GM23338 (cell line): Measurements from ENCODE around the gene ZNF334. TPM values are rescaled to one million over a fixed set of nuclear protein-coding genes. Genes with fewer than 3 reads are reported as not detected.

Source experiments
- ATAC-seq: fragments of 200-7000 bp; cut with Tn5 transposase; 3 replicates; pipeline ENCODE4 v1.9.1; 2020
- DNase-seq: peaks from one replicate; pipeline ENCODE4 v3.0.0-alpha.2; 2015; ENCODE audit warnings: low spot score
- H2AFZ ChIP-seq: fragments of 200-600 bp; sonication (generic); 2 replicates; pipeline ENCODE4 v1.8.0; 2016; ENCODE audit warnings: antibody characterized with exemption, mild to moderate bottlenecking, moderate library complexity
- H3F3A ChIP-seq: fragments of 200-600 bp; sonication (generic); replicated peaks from 2 replicates; pipeline ENCODE4 v1.8.0; 2017; ENCODE audit warnings: antibody characterized with exemption, mixed run types, low read depth
- H3K27ac ChIP-seq: fragments of 200-600 bp; sonication (generic); 2 replicates; pipeline ENCODE4 v1.6.1; 2016; ENCODE audit warnings: low read depth
- H3K27me3 ChIP-seq: fragments of 200-600 bp; sonication (generic); 2 replicates; pipeline ENCODE4 v1.8.0; 2016; ENCODE audit warnings: mild to moderate bottlenecking, mixed run types, moderate library complexity; ENCODE audit not compliant: insufficient read depth
- H3K36me3 ChIP-seq: fragments of 200-600 bp; sonication (generic); 2 replicates; pipeline ENCODE4 v1.8.0; 2016; ENCODE audit warnings: mild to moderate bottlenecking; ENCODE audit not compliant: insufficient read depth
- H3K4me1 ChIP-seq: fragments of 200-600 bp; sonication (generic); 2 replicates; pipeline ENCODE4 v1.8.0; 2016; ENCODE audit warnings: mild to moderate bottlenecking, moderate library complexity; ENCODE audit not compliant: insufficient read depth
- H3K4me2 ChIP-seq: fragments of 200-600 bp; sonication (generic); 2 replicates; pipeline ENCODE4 v1.7.1; 2017; ENCODE audit warnings: mixed run types
- H3K4me3 ChIP-seq: fragments of 200-600 bp; sonication (generic); 2 replicates; pipeline ENCODE4 v1.6.1; 2016; ENCODE audit warnings: mixed run types
- H3K79me2 ChIP-seq: fragments of 200-600 bp; sonication (generic); replicated peaks from 2 replicates; pipeline ENCODE4 v1.8.0; 2017; ENCODE audit warnings: mild to moderate bottlenecking; ENCODE audit not compliant: insufficient read depth
- H3K9me2 ChIP-seq: fragments of 200-600 bp; sonication (generic); 2 replicates; pipeline ENCODE4 v1.8.0; 2017; ENCODE audit not compliant: insufficient read depth
- H4K20me1 ChIP-seq: fragments of 200-600 bp; sonication (generic); replicated peaks from 2 replicates; pipeline ENCODE4 v1.8.0; 2017; ENCODE audit warnings: mild to moderate bottlenecking; ENCODE audit not compliant: insufficient read depth
- H3K27ac Mint-ChIP-seq: 2 replicates; pipeline ENCODE4 v1.8.0; 2020; ENCODE audit warnings: inconsistent platforms, mild to moderate bottlenecking, moderate library complexity, mixed read lengths
- H3K27me3 Mint-ChIP-seq: 3 replicates; pipeline ENCODE4 v1.8.0; 2022; ENCODE audit warnings: low read depth, mild to moderate bottlenecking, moderate library complexity, mixed read lengths, inconsistent platforms; ENCODE audit not compliant: insufficient read depth, poor library complexity
- H3K36me3 Mint-ChIP-seq: 3 replicates; pipeline ENCODE4 v1.8.0; 2021; ENCODE audit warnings: low read depth, mild to moderate bottlenecking, inconsistent platforms, moderate library complexity, mixed read lengths
- H3K4me1 Mint-ChIP-seq: 3 replicates; pipeline ENCODE4 v1.8.0; 2020; ENCODE audit warnings: mild to moderate bottlenecking, inconsistent platforms, mixed read lengths
- H3K4me3 Mint-ChIP-seq: 3 replicates; pipeline ENCODE4 v1.8.0; 2021; ENCODE audit warnings: moderate library complexity, mild to moderate bottlenecking, inconsistent platforms, mixed read lengths
- H3K9me3 Mint-ChIP-seq: 3 replicates; pipeline ENCODE4 v1.8.0; 2020; ENCODE audit warnings: moderate library complexity, mild to moderate bottlenecking, inconsistent platforms, mixed read lengths
- CREB1 ChIP-seq: fragments of 250-450 bp; sonication (Bioruptor Pico); IDR thresholded peaks from 2 replicates; pipeline ENCODE4 v1.5.0; 2020; ENCODE audit warnings: low read depth, mild to moderate bottlenecking, moderate library complexity
- NANOG ChIP-seq: IDR thresholded peaks from 2 replicates; pipeline ENCODE4 v1.6.1; 2016; ENCODE audit warnings: antibody characterized with exemption, borderline replicate concordance
- POLR2AphosphoS5 ChIP-seq: IDR thresholded peaks from 2 replicates; pipeline ENCODE4 v1.6.1; 2016; ENCODE audit warnings: antibody characterized with exemption, low read depth
- STAT1 ChIP-seq: IDR thresholded peaks from one replicate; pipeline ENCODE4 v1.6.1; 2016; ENCODE audit warnings: antibody characterized with exemption; ENCODE audit not compliant: unreplicated experiment
- ZNF331 ChIP-seq: fragments of 250-450 bp; sonication (Bioruptor Pico); IDR thresholded peaks from 2 replicates; pipeline ENCODE4 v1.5.0; 2020; ENCODE audit warnings: low read depth, mild to moderate bottlenecking, moderate library complexity
- polyA plus RNA-seq: library from polyadenylated mRNA; unstranded; fragments of >200 nt; fragmentation: Nextera tagmentation; extraction: Ambion mirVana; gene quantifications from 2 replicates; pipeline ENCODE4 v1.2.1, GENCODE V29; 2016
- total RNA-seq: library from RNA; depleted of rRNA; stranded (reverse); fragments of >200 nt; shearing (Covaris generic); gene quantifications from 2 replicates; pipeline ENCODE4 v1.2.3, GENCODE V29; 2014
- TF ChIP-seq, protein P1 (sequence below): fragments of 250-450 bp; sonication (Bioruptor Pico); IDR thresholded peaks from 2 replicates; pipeline ENCODE4 v1.5.0; 2020; ENCODE audit warnings: mild to moderate bottlenecking, moderate library complexity

The ZNF334 gene
- total and polyA plus RNA-seq, 2 experiments from 2014 or later, result 12.4 to 19.1 TPM

DNA sequence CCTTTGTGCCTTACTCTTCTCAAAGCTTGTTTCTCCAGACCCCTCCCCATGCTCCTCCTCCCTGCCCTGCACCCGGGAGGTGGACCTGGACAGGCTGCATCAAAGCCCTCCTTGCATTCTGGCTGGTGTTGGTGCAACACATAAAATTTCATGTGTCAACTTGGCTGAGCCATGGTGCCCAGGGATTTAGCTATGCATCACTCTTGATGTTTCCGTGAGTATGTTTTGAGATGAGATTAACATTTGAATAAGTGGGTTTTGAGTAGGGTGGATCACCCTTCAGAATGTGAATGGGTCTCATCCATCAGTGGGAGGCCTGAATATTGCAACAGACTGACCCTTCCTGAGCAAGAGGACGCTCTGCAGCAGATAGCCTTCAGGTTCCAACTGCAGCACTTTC, 41.5 kb upstream of the ZNF334 start:
- no peak overlapping the region; the same call in 1 of the 2 replicates for H3K27ac Mint-ChIP-seq
- peaks cover 13% of the 10 kb centered on the region for H3K27me3 Mint-ChIP-seq
- ATAC-seq, result peak; percentile 8; the same call in 2 of the 3 replicates

More for the DNA sequence above, 41.5 kb upstream of the ZNF334 start:
- Histone ChIP-seq H3K27me3 (no peaks in the 10 kb centered on the region), H2AFZ (peak overlapping the region; percentile 78), H3K36me3 (no peaks in the 10 kb centered on the region), H3F3A (no peaks in the 10 kb centered on the region), H3K4me3 (0 out of 2 replicates have a peak overlapping the region, but pooled peaks have one; percentile 15), H4K20me1 (no peaks in the 10 kb centered on the region), H3K4me1 (peaks cover 56% of the 10 kb centered on the region), H3K4me2 (peak overlapping the region; percentile 74), H3K79me2 (no peaks in the 10 kb centered on the region), H3K27ac (0 out of 2 replicates have a peak overlapping the region, but pooled peaks have one; percentile 6), H3K9me2 (no peaks in the 10 kb centered on the region)
- Mint-ChIP-seq H3K36me3 (no peaks in the 10 kb centered on the region; the same call in 2 of the 3 replicates), H3K4me1 (peaks cover 45% of the 10 kb centered on the region), H3K4me3 (no peak overlapping the region), H3K9me3 (no peaks in the 10 kb centered on the region; the same call in 2 of the 3 replicates)
- DNase-seq, result no peak
- TF ChIP-seq STAT1, result no peak
- peak; percentile 78; the same call in 1 of the 2 replicates for TF ChIP-seq NANOG
- TF ChIP-seq ZNF331 (CRISPR knock-in tag), result no peak
- TF ChIP-seq, protein P1, sequence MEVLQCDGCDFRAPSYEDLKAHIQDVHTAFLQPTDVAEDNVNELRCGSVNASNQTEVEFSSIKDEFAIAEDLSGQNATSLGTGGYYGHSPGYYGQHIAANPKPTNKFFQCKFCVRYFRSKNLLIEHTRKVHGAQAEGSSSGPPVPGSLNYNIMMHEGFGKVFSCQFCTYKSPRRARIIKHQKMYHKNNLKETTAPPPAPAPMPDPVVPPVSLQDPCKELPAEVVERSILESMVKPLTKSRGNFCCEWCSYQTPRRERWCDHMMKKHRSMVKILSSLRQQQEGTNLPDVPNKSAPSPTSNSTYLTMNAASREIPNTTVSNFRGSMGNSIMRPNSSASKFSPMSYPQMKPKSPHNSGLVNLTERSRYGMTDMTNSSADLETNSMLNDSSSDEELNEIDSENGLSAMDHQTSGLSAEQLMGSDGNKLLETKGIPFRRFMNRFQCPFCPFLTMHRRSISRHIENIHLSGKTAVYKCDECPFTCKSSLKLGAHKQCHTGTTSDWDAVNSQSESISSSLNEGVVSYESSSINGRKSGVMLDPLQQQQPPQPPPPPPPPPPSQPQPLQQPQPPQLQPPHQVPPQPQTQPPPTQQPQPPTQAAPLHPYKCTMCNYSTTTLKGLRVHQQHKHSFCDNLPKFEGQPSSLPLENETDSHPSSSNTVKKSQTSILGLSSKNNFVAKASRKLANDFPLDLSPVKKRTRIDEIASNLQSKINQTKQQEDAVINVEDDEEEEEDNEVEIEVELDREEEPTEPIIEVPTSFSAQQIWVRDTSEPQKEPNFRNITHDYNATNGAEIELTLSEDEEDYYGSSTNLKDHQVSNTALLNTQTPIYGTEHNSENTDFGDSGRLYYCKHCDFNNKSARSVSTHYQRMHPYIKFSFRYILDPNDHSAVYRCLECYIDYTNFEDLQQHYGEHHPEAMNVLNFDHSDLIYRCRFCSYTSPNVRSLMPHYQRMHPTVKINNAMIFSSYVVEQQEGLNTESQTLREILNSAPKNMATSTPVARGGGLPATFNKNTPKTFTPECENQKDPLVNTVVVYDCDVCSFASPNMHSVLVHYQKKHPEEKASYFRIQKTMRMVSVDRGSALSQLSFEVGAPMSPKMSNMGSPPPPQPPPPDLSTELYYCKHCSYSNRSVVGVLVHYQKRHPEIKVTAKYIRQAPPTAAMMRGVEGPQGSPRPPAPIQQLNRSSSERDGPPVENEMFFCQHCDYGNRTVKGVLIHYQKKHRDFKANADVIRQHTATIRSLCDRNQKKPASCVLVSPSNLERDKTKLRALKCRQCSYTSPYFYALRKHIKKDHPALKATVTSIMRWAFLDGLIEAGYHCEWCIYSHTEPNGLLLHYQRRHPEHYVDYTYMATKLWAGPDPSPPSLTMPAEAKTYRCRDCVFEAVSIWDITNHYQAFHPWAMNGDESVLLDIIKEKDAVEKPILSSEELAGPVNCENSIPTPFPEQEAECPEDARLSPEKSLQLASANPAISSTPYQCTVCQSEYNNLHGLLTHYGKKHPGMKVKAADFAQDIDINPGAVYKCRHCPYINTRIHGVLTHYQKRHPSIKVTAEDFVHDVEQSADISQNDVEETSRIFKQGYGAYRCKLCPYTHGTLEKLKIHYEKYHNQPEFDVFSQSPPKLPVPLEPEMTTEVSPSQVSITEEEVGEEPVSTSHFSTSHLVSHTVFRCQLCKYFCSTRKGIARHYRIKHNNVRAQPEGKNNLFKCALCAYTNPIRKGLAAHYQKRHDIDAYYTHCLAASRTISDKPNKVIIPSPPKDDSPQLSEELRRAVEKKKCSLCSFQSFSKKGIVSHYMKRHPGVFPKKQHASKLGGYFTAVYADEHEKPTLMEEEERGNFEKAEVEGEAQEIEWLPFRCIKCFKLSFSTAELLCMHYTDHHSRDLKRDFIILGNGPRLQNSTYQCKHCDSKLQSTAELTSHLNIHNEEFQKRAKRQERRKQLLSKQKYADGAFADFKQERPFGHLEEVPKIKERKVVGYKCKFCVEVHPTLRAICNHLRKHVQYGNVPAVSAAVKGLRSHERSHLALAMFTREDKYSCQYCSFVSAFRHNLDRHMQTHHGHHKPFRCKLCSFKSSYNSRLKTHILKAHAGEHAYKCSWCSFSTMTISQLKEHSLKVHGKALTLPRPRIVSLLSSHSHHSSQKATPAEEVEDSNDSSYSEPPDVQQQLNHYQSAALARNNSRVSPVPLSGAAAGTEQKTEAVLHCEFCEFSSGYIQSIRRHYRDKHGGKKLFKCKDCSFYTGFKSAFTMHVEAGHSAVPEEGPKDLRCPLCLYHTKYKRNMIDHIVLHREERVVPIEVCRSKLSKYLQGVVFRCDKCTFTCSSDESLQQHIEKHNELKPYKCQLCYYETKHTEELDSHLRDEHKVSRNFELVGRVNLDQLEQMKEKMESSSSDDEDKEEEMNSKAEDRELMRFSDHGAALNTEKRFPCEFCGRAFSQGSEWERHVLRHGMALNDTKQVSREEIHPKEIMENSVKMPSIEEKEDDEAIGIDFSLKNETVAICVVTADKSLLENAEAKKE (CRISPR knock-in tag), result no peak
- TF ChIP-seq CREB1 (CRISPR knock-in tag), result no peak
- no peak for TF ChIP-seq POLR2AphosphoS5
